ENCODE measurements around the gene GMDS.

DNA sequence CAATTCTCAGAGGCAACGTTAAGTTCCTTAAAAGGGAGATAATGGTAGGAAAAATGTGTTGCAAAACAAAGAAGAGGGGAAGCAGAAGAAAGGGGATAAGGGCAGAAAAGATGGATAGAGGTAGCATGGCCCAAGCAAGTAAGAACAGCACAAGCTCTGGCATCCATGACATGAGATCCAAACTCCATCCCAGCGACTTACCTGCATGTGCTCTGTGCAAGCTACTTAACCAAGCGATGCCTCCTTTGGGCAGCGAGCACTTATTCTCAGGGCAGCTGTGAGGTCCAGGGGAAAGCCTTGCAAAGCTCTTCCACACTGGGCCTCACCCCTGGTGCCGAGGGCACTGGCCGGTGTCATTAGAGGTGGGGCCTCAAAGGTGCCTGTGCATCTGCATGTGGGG is 340.5 kb downstream of the GMDS start:
- TF ChIP-seq, protein P1, sequence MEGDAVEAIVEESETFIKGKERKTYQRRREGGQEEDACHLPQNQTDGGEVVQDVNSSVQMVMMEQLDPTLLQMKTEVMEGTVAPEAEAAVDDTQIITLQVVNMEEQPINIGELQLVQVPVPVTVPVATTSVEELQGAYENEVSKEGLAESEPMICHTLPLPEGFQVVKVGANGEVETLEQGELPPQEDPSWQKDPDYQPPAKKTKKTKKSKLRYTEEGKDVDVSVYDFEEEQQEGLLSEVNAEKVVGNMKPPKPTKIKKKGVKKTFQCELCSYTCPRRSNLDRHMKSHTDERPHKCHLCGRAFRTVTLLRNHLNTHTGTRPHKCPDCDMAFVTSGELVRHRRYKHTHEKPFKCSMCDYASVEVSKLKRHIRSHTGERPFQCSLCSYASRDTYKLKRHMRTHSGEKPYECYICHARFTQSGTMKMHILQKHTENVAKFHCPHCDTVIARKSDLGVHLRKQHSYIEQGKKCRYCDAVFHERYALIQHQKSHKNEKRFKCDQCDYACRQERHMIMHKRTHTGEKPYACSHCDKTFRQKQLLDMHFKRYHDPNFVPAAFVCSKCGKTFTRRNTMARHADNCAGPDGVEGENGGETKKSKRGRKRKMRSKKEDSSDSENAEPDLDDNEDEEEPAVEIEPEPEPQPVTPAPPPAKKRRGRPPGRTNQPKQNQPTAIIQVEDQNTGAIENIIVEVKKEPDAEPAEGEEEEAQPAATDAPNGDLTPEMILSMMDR (IDR thresholded peaks at IDR 0.05; ENCODE audit: low read depth, low read length): no peak
- no peak for TF ChIP-seq EZH2phosphoT487 (IDR thresholded peaks at IDR 0.05; ENCODE audit: low read depth)

Measured in OCI-LY3 (cell line).